HEK293 (cell line): ENCODE results near the gene LRRC2.
A peak's percentile ranks its signal among the peaks of the same experiment; 100 is the strongest.

Source experiments
- CTCF ChIA-PET: fragments of 350-600 bp; formaldehyde crosslinking; extraction: SDS; loops from one replicate; lab custom pipeline; 2021; ENCODE audit warnings: antibody characterized with exemption; lab: Yijun Ruan, JAX
- POLR2A ChIA-PET: fragments of 300-600 bp; formaldehyde crosslinking; extraction: SDS; loops from one replicate; lab custom pipeline; 2020; ENCODE audit warnings: antibody characterized with exemption, inconsistent platforms; lab: Yijun Ruan, JAX
- H3K27ac ChIP-seq: fragments of 200-500 bp; sonication (Bioruptor generic); 2 replicates; pipeline ENCODE4 v1.5.1; 2014; ENCODE audit warnings: low read depth, low read length, control low read depth, inconsistent platforms; ENCODE audit errors: extremely low read depth
- H3K36me3 ChIP-seq, 2 experiments: fragments of 200-500 bp in 1 of 2; sonication (Bioruptor generic) in 1 of 2; 1 replicate in 1 of 2; 2 replicates in 1 of 2; pipeline ENCODE4 v1.5.1; 2014 to 2017; ENCODE audit warnings: inconsistent platforms in 2 of 2, low read length in 2 of 2; ENCODE audit not compliant: control insufficient read depth in 2 of 2, insufficient read depth in 1 of 2
- H3K4me1 ChIP-seq: fragments of 200-500 bp; sonication (Bioruptor generic); 2 replicates; pipeline ENCODE4 v1.5.1; 2014; ENCODE audit warnings: mild to moderate bottlenecking, low read length, inconsistent platforms; ENCODE audit not compliant: control insufficient read depth, insufficient read depth
- H3K4me3 ChIP-seq: 2 replicates; pipeline ENCODE4 v1.5.1; 2011; ENCODE audit warnings: low read depth, mild to moderate bottlenecking, control low read depth, low read length, moderate library complexity
- H3K9me3 ChIP-seq: fragments of 200-500 bp; sonication (Bioruptor generic); 2 replicates; pipeline ENCODE4 v1.5.1; 2014; ENCODE audit warnings: low read depth, low read length, inconsistent platforms; ENCODE audit not compliant: control insufficient read depth, insufficient read depth
- GFI1B ChIP-seq: fragments of 450-650 bp; formaldehyde crosslinking; IDR thresholded peaks from 2 replicates; pipeline ENCODE4 v1.5.1; 2016; ENCODE audit warnings: missing biosample characterization, missing genetic modification characterization
- GLI4 ChIP-seq: fragments of 450-650 bp; formaldehyde crosslinking; IDR thresholded peaks from 2 replicates; pipeline ENCODE4 v1.5.1; 2016; ENCODE audit warnings: missing biosample characterization, missing genetic modification characterization
- HOXD13 ChIP-seq: sonication (generic); formaldehyde crosslinking; IDR thresholded peaks from 2 replicates; pipeline ENCODE4 v1.8.0; 2022; ENCODE audit warnings: missing genetic modification reagents, borderline replicate concordance
- IKZF3 ChIP-seq: fragments of 450-650 bp; IDR thresholded peaks from 2 replicates; pipeline ENCODE4 v1.5.0; 2018; ENCODE audit warnings: missing biosample characterization, mild to moderate bottlenecking, missing genetic modification characterization, moderate library complexity
- OSR2 ChIP-seq: fragments of 450-650 bp; formaldehyde crosslinking; IDR thresholded peaks from 2 replicates; pipeline ENCODE4 v1.5.1; 2016; ENCODE audit warnings: missing biosample characterization, missing genetic modification characterization
- PRDM6 ChIP-seq: fragments of 450-650 bp; formaldehyde crosslinking; IDR thresholded peaks from 2 replicates; pipeline ENCODE4 v1.5.1; 2017; ENCODE audit warnings: missing biosample characterization, missing genetic modification characterization
- SP7 ChIP-seq: fragments of 450-650 bp; formaldehyde crosslinking; IDR thresholded peaks from 2 replicates; pipeline ENCODE4 v1.5.1; 2016; ENCODE audit warnings: missing biosample characterization, missing genetic modification characterization
- ZIC2 ChIP-seq: fragments of 450-650 bp; formaldehyde crosslinking; IDR thresholded peaks from 2 replicates; pipeline ENCODE4 v1.5.1; 2016; ENCODE audit warnings: missing biosample characterization, missing genetic modification characterization
- ZNF133 ChIP-seq: fragments of 450-650 bp; formaldehyde crosslinking; IDR thresholded peaks from 2 replicates; pipeline ENCODE4 v1.5.1; 2016; ENCODE audit warnings: missing biosample characterization, missing genetic modification characterization
- ZNF19 ChIP-seq: fragments of 450-650 bp; formaldehyde crosslinking; IDR thresholded peaks from 2 replicates; pipeline ENCODE4; 2016; ENCODE audit warnings: missing biosample characterization, missing genetic modification characterization, low read depth
- ZNF223 ChIP-seq: fragments of 450-650 bp; formaldehyde crosslinking; IDR thresholded peaks from 2 replicates; pipeline ENCODE4 v1.5.1; 2016; ENCODE audit warnings: missing biosample characterization, missing genetic modification characterization
- ZNF335 ChIP-seq: fragments of 450-650 bp; formaldehyde crosslinking; conservative IDR thresholded peaks from 2 replicates; pipeline ENCODE4 v1.5.1; 2016; ENCODE audit warnings: missing biosample characterization, missing genetic modification characterization
- ZNF341 ChIP-seq: fragments of 450-650 bp; formaldehyde crosslinking; IDR thresholded peaks from 2 replicates; pipeline ENCODE4; 2016; ENCODE audit warnings: low read depth, missing biosample characterization, missing genetic modification characterization
- ZNF350 ChIP-seq: fragments of 450-650 bp; formaldehyde crosslinking; IDR thresholded peaks from 2 replicates; pipeline ENCODE4 v1.5.0; 2017; ENCODE audit warnings: missing biosample characterization, mild to moderate bottlenecking, missing genetic modification characterization
- ZNF513 ChIP-seq: fragments of 450-650 bp; IDR thresholded peaks from 2 replicates; pipeline ENCODE4 v1.5.1; 2018; ENCODE audit warnings: missing biosample characterization, missing genetic modification characterization
- ZNF544 ChIP-seq: fragments of 450-650 bp; formaldehyde crosslinking; IDR thresholded peaks from 2 replicates; pipeline ENCODE4 v1.5.0; 2017; ENCODE audit warnings: missing biosample characterization, missing genetic modification characterization
- ZNF670 ChIP-seq: fragments of 450-650 bp; formaldehyde crosslinking; IDR thresholded peaks from 2 replicates; pipeline ENCODE4 v1.5.1; 2016; ENCODE audit warnings: missing biosample characterization, missing genetic modification characterization, low read depth
- TF ChIP-seq, protein P1 (sequence below): IDR thresholded peaks from 2 replicates; pipeline ENCODE4 v1.6.1; 2011; ENCODE audit warnings: mild to moderate bottlenecking, low read depth, low read length, borderline replicate concordance

Gene LRRC2

DNA sequence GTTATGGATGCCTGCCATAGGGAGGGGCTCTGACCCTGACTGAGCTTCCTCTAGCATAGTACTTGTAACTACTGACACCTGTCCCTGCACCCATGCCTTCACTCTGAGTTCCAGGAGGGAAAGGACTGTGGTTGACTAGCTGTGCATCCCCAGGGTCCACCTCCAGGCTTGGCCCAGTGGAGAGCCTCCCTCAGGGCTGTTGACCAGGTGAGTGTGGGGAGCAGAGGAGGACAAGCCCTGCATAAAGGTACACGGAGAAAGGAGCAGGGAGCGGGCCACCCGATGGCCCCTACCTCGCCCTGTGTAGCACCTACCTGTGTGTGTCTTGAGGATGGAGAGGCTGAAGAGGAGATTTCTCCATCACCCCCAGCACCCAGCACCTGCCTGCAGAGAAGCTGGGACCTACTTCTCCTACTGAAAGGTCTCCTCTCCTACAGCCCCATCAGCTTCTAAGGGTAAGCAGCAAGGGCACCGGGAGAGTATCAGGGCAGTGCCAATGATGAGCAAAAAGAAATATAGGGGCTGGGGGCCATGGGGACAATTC, 94.7 kb downstream of the LRRC2 start (continued):
- TF ChIP-seq HOXD13: no peak

DNA sequence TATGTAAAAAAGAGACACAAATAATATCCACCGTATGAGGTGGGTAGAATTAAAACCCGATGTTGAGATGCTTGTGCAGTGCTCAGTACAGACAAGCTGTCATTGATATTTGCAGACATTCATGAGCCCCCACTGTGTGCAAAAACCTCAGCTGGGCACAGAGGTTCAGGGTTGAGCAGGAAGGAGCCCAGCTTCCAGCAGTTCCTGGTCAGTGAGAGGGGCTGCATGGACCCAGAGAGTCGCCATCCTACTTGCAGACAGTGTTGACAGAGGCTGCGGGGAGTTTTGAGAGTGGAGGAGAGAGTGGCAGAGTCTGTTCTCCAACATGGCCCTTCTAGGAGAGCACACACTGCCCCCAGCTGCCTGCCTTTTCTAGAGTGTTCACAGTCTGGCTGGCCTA, 95.3 kb downstream of the LRRC2 start:
- H3K4me1 ChIP-seq: no peaks in the 10 kb centered on the region
- POLR2A ChIA-PET: no interaction called here
- no peak overlapping the region for H3K4me3 ChIP-seq
- TF ChIP-seq ZNF670 (tag by site-specific recombination) (no peak), ZNF350 (no peak), ZNF223 (tag by site-specific recombination) (no peak), ZNF513 (tag by site-specific recombination) (no peak), ZNF19 (tag by site-specific recombination) (no peak), PRDM6 (no peak), ZNF544 (no peak), ZNF133 (tag by site-specific recombination) (no peak)
- TF ChIP-seq, all 188 proteins: peak for 0
- H3K9me3 ChIP-seq: no peaks in the 10 kb centered on the region
- no peaks in the 10 kb centered on the region for H3K36me3 ChIP-seq
- CTCF ChIA-PET: no interaction called here
- H3K27ac ChIP-seq: no peak overlapping the region

- CTCF ChIA-PET: interaction anchor here (0.7 to 1.6 kb wide), 2 partner anchors 20 to 465 kb away, joined by 3 to 6 read pairs; no protein-coding TSS in a partner anchor
- Histone ChIP-seq H3K9me3 (no peaks in the 10 kb centered on the region), H3K27ac (no peak overlapping the region), H3K4me1 (no peaks in the 10 kb centered on the region), H3K4me3 (no peak overlapping the region)
- POLR2A ChIA-PET: no interaction called here
- TF ChIP-seq SP7 (tag by site-specific recombination) (no peak), OSR2 (tag by site-specific recombination) (no peak), ZIC2 (tag by site-specific recombination) (peak; percentile 56; the same call in 1 of the 2 replicates)
- TF ChIP-seq, all 188 proteins: peak for 1
- no peaks in the 10 kb centered on the region for H3K36me3 ChIP-seq
Measured at GRCh38 chr3:46469680-46470357, 96.3 kb downstream of the LRRC2 start.

- Histone ChIP-seq H3K4me1 (no peaks in the 10 kb centered on the region), H3K36me3 (no peaks in the 10 kb centered on the region), H3K4me3 (no peak overlapping the region), H3K9me3 (no peaks in the 10 kb centered on the region), H3K27ac (no peak overlapping the region)
- TF ChIP-seq, protein P1, sequence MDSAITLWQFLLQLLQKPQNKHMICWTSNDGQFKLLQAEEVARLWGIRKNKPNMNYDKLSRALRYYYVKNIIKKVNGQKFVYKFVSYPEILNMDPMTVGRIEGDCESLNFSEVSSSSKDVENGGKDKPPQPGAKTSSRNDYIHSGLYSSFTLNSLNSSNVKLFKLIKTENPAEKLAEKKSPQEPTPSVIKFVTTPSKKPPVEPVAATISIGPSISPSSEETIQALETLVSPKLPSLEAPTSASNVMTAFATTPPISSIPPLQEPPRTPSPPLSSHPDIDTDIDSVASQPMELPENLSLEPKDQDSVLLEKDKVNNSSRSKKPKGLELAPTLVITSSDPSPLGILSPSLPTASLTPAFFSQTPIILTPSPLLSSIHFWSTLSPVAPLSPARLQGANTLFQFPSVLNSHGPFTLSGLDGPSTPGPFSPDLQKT: no peak
- no peak for TF ChIP-seq ZNF335
- TF ChIP-seq GFI1B (tag by site-specific recombination): no peak
- no peak for TF ChIP-seq IKZF3
- TF ChIP-seq GLI4: no peak
- no peak for TF ChIP-seq ZNF341 (tag by site-specific recombination)
- POLR2A ChIA-PET: no interaction called here
- CTCF ChIA-PET: interaction anchor here (1.6 to 1.8 kb wide), 2 partner anchors 19 to 20 kb away, joined by 6 to 10 read pairs; no protein-coding TSS in a partner anchor
Measured at GRCh38 chr3:46468753-46469600, 97.1 kb downstream of the LRRC2 start.
